ENCODE measurements around the gene PRKG1.
"Not testable (repeated sequence)": the region's sequence is repeated elsewhere in the genome, so short reads cannot be mapped to it uniquely, and the experiment has no call there.

Gene PRKG1

GRCh38 chr10:51980752-51981151 is 906.5 kb downstream of the PRKG1 start:
- no peak for DNase-seq

DNA sequence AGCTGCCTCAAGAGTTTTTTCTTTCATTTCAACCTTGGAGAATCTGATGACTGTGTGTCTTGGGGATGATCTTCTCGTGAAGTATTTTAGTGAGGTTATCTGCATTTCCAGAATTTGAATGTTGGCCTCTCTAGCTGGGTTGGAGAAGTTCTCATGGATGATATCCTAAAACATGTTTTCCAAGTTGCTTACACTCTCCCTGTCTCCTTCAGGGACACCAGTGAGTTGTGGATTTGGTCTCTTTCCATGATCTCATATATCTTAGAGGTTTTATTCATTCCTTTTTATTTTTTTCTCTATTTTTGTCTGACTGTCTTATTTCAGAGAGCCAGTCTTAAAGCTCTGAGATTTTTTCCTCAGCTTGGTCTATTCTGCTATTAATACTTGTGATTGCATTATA is 907.4 kb downstream of the PRKG1 start:
- no peak for DNase-seq

- DNase-seq, result no peak
Measured at GRCh38 chr10:51983481-51983880, 909.2 kb downstream of the PRKG1 start.

GRCh38 chr10:51985336-51985735 is 911.0 kb downstream of the PRKG1 start:
- DNase-seq, result no peak

DNA sequence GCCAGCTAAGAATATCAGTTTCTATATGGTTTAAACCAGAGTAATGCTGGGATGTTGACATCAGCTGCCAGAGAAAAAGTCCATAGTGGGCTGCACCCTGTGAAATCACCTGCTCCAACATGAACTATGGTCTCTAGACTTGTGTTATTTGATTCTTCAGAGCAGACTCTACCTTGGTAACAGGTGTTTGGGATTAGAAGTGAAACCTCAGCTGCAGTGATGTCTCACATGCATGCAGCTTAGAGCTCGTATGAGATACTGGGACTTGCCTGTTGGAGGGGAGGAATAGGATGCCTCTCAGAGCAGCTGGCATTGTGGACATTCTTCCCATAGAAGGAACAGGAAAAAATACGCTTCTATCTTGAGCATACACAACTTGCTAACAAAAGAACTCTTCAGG is 912.2 kb downstream of the PRKG1 start:
- DNase-seq, result no peak

- no peak for DNase-seq
Measured at GRCh38 chr10:51993475-51993874, 919.2 kb downstream of the PRKG1 start.

DNA sequence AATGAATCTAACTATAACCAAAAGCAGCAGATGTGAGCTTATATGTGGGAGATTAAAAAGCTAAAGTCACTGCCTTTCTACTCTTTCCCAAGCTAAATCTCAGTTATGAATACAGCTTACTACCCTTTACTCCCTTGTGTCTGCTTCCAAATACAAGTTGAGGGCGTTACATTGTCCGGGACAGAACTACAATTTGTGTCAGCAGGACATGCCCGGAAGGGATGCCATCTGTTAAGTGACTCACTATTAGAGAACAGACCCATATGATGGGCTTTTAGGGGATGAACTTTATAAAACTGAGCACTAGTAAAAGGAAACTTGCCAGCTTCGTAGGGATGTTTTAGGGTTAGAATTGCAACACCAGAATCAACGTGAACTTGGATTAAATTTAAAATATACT is 924.8 kb downstream of the PRKG1 start:
- DNase-seq, result no peak

GRCh38 chr10:52004342-52004949 is 930.2 kb downstream of the PRKG1 start:
- no peak for DNase-seq

GRCh38 chr10:52007091-52007490 is 932.8 kb downstream of the PRKG1 start:
- no peak for DNase-seq

GRCh38 chr10:52011118-52011517 is 936.8 kb downstream of the PRKG1 start:
- no peak for DNase-seq

DNA sequence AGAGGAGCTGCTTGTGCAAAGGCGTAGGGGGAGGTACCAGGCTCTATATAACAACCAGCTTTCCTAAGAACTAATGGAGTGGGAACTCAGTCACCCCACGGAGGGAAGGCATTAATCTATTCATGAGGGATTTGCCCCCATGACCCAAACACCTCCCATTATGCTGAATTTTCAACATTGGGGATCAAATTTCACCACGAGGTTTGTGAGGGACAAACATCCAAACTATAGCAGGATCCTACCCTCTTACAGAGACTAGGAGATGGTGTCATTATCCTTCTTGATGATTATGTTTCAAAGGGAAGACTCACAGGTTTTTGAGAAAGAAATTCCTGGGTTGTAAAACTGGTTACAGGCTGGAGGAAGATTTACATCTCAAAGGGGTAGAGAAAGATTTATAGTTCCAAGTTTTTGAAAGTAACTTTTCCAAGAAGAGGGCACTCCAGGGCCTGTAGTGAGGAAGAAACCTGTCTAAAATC is 944.8 kb downstream of the PRKG1 start:
- DNase-seq, result no peak

GRCh38 chr10:52019656-52020055 is 945.4 kb downstream of the PRKG1 start:
- no peak for DNase-seq

- DNase-seq, result no peak
Measured at GRCh38 chr10:52020173-52020572, 945.9 kb downstream of the PRKG1 start.

GRCh38 chr10:52020702-52021101 is 946.4 kb downstream of the PRKG1 start:
- DNase-seq, result no peak

DNA sequence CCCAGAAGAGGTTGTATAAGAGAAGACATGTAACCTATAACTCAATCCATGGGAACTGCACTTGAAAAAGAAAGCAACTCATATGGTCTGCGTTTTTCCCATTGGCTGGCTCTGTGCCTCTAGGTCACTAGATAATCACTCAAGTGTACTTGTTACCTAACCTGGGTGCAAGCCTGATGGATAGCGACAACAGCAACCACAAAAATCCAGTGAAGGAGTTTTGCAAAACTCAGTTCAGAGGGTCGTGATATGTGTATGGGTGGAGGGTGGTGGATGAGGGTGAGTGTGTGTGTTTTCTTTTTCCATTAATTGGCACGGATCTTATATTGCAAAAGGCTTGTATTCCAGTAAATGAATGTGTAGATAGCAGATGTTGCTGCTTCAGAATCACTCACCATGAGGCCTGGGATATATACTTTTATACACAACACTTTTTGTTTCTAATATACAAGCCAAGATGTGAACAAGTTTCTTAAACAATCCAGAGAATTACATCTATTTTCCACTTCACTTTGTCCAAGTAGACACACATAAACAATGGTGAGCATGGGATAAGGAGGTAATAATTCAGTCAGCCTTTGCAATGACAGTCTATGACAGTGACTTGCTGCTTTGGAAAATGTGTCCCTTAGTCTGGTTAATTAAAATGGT is 952.9 kb downstream of the PRKG1 start:
- no peak for DNase-seq

- DNase-seq, result no peak
Measured at GRCh38 chr10:52028523-52028858, 954.2 kb downstream of the PRKG1 start.

DNA sequence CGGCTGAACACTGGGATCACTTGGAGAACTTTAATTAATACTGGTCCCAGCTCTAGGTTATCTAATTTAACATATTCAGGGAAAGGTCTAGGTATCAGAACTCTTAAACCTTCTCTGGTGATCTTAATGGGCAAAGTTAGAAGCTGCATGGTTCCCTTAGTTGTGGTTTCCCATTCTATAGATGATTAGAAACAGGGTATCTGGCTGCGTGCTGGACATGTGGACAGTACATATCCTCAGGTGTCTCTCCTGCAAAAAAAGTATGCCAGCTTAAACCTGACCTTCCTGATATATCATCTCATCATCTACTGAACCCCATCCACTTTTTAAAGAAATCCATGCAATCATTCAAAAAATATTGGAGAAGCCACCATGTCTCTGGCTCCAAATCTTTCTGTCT is 955.3 kb downstream of the PRKG1 start:
- DNase-seq, result no peak

GRCh38 chr10:52030051-52030790 is 955.9 kb downstream of the PRKG1 start:
- no peak for DNase-seq

DNA sequence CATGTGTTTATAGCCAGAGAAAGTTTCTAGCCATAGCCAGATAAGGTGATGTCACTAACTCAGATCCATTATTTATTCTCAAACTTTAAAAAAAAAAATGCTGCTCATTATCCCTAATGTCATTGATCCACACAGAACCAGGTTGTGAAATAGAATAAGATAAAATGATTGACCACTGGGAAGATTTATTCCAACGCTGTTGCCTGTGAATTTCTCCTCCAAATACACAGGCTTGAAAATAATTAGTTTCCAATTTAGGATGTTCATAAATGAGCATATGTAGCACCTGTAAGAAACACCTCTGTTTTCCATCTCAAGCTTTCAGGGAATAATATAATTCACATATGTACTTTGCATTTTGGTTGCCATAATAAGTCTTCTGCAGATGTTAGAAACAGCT is 956.7 kb downstream of the PRKG1 start:
- DNase-seq, result no peak

DNA sequence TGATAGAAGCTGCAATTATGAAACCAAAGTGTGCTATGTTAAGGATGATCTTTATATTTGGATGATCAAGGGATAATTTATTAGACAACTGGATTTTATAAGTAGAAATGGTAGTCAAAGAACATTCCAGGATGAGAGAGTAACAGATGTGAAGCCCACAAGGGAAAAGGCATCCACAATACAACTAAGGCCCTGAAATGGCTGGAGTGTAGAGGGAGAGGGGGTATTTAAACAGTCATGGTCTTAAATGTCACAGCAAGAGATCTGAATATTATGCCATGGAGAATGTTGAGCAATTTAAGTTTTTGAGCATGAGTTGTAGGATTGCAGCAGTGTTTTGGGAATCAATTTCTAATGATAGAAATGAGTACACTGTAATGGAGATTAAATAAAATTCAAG is 957.5 kb downstream of the PRKG1 start:
- DNase-seq, result no peak

DNA sequence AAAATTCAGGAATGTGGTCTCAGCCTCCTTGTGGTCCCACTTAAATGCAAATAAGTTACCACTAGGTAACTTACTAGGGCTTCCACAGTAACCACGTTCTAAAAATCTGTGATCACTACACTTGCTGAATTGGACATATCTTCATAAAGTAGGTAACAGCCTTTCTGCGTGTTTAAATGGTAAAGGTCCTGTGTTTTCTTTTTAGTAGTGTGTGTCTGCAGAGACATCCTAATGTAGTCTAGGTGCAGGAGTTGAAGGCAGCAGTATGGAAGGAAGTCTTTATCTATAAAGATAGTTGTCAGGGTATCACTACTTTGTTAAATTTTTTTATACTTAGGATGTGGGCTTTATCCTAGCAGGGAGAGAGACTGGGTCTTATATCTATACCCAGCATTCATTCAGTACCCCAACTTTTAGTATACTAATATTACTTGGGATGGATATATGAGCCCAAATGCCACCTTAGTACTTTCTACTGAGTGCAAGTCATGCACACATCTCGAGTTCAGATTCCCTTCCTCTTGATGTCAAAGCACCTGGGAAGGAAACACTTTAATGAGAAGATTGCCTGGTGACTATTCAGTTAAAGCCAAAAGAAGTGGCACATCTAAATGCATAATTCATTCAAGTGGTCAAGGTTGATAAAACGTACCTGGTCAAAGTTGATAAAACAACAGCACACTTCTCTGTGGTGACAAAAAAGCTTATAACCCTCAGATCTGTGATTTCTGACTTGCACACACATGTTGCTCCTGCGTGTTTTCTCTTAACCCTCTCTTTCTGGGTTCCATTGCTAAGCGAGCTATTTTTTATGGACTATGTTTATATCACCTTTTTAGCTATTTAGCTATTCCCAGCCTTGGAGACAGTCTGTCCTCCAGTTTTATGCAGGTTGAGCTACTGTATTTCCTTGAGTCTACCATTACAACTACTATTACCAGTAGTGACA is 958.7 kb downstream of the PRKG1 start:
- no peak for DNase-seq

DNA sequence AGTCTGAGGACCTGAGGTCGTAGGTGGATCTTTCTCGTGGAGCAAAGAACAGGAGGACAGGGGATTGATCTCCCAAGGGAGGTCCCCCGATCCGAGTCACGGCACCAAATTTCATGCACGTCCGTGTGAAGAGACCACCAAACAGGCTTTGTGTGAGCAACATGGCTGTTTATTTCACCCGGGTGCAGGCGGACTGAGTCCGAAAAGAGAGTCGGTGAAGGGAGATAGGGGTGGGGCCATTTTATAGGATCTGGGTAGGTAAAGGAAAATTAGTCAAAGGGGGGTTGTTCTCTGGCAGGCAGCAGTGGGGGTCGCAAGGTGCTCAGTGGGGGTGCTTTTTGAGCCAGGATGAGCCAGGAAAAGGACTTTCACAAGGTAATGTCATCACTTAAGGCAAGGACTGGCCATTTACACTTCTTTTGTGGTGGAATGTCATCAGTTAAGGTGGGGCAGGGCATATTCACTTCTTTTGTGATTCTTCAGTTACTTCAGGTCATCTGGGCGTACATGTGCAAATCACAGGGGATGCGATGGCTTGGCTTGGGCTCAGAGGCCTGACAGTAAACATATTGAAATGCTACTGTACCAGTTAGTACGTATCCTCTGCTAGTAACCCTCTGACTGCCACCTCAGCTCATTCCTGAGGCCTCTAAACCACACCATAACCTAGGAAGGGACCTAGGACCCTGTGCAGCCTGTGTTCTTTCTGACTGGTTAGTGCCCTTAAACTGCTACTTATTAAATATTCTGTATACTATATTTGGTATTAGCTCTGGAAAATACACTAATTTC is 964.9 kb downstream of the PRKG1 start:
- not testable (repeated sequence) for DNase-seq

Data from CD4-positive, alpha-beta T cell treated with Interleukin-12 subunit alpha and Interleukin-12 subunit beta, for 1 hour (primary cell).